Natural killer cell (primary cell): ENCODE measurements around the gene CHID1. TPM values are rescaled to one million over a fixed set of nuclear protein-coding genes. Genes with fewer than 3 reads are reported as not detected.
A peak's percentile ranks its signal among the peaks of the same experiment; 100 is the strongest.

Source experiments
- ATAC-seq, 3 donors: fragments of 150-1000 bp in 2 of 3; fragments of 200-7000 bp in 1 of 3; cut with Tn5 transposase; 1 replicate in 1 of 3; 2 replicates in 2 of 3; pipeline ENCODE4 v1.10.0; 2021; ENCODE audit warnings: mild to moderate bottlenecking in 2 of 3, moderate library complexity in 2 of 3
- DNase-seq, 2 donors: peaks; one replicate each; pipeline versions ENCODE4 v3.0.0 to v3.0.0-alpha.2; 2013 to 2021; ENCODE audit warnings: mixed read lengths in 1 of 2
- H3K27ac ChIP-seq: one replicate; pipeline ENCODE4 v1.5.1; 2013; ENCODE audit warnings: mild to moderate bottlenecking, low read length
- H3K27me3 ChIP-seq: one replicate; pipeline ENCODE4 v1.6.1; 2013; ENCODE audit warnings: low read length; ENCODE audit not compliant: control insufficient read depth, insufficient read depth
- H3K36me3 ChIP-seq: one replicate; pipeline ENCODE4 v1.6.1; 2013; ENCODE audit warnings: low read length; ENCODE audit not compliant: control insufficient read depth, insufficient read depth
- H3K4me1 ChIP-seq: one replicate; pipeline ENCODE4 v1.6.1; 2013; ENCODE audit warnings: low read length; ENCODE audit not compliant: control insufficient read depth, insufficient read depth
- H3K4me3 ChIP-seq: one replicate; pipeline ENCODE4 v1.5.1; 2013; ENCODE audit warnings: low read length
- H3K9me3 ChIP-seq: one replicate; pipeline ENCODE4 v1.6.1; 2013; ENCODE audit warnings: low read length; ENCODE audit not compliant: control insufficient read depth, insufficient read depth
- H3K27ac Mint-ChIP-seq, 2 donors: one replicate each; pipeline ENCODE4 v1.8.0; 2022; ENCODE audit warnings: mild to moderate bottlenecking in 2 of 2, mixed read lengths in 2 of 2, moderate library complexity in 1 of 2
- H3K27me3 Mint-ChIP-seq, 2 donors: one replicate each; pipeline ENCODE4 v1.8.0; 2022; ENCODE audit warnings: low read depth in 2 of 2, mixed read lengths in 2 of 2
- H3K36me3 Mint-ChIP-seq: one replicate; pipeline ENCODE4 v1.8.0; 2022; ENCODE audit warnings: mixed read lengths
- H3K4me1 Mint-ChIP-seq, 2 donors: one replicate each; pipeline ENCODE4 v1.8.0; 2022; ENCODE audit warnings: mixed read lengths in 2 of 2
- H3K4me3 Mint-ChIP-seq: one replicate; pipeline ENCODE4 v1.8.0; 2022; ENCODE audit warnings: mild to moderate bottlenecking, moderate library complexity, mixed read lengths
- H3K9me3 Mint-ChIP-seq, 2 donors: one replicate each; pipeline ENCODE4 v1.8.0; 2022; ENCODE audit warnings: mixed read lengths in 2 of 2
- CTCF ChIP-seq: fragments of 200-600 bp; IDR thresholded peaks from one replicate; pipeline ENCODE4 v1.8.0; 2022; ENCODE audit warnings: antibody characterized with exemption
- WGBS: methylation state at CpG from one replicate; pipeline ENCODE4 v1.1.7; 2013; ENCODE audit warnings: missing lambda C conversion rate; ENCODE audit not compliant: insufficient coverage; 5-methylcytosine and 5-hydroxymethylcytosine counted together
- intact Hi-C: fragments of 100-400 bp; cut with micrococcal nuclease; formaldehyde crosslinking; loops from one replicate; pipeline ENCODE4 v1.14.2; 2022
- total RNA-seq, 4 donors: library from RNA; stranded (reverse); fragments of 120-200 nt in 1 of 4; gene quantifications; one replicate each; pipeline versions ENCODE4 v1.2.3 to v1.2.4, GENCODE V29; 2013 to 2022

Gene CHID1
- total RNA-seq, 3 donors from 2014 or later (not counting 1 experiment from before 2014, with no cell fraction given): 32.6 to 40.3 (median 33.2) TPM

GRCh38 chr11:819129-819931 lies 91.3 kb downstream of the CHID1 start:
- peak overlapping the region; percentile 81 for H3K27ac ChIP-seq
- ATAC-seq (peak; percentile 76 to 90 (median 79)), DNase-seq (peak; percentile 94)
- H3K9me3 ChIP-seq: no peaks in the 10 kb centered on the region
- under 1% methylated on average over 96 of the region's 96 CpGs for WGBS
- TF ChIP-seq CTCF: peak; percentile 11
- peak overlapping the region; percentile 59 for H3K4me3 ChIP-seq
- peak overlapping the region; percentile 90 for H3K4me3 Mint-ChIP-seq
- peak overlapping the region; percentile 81 to 88 for H3K27ac Mint-ChIP-seq
- H3K27me3 ChIP-seq: no peaks in the 10 kb centered on the region
- peaks cover 5% of the 10 kb centered on the region for H3K36me3 ChIP-seq
- intact Hi-C loops: loop anchor here (1.0 kb wide), 1 partner anchor 10 kb away; the partner anchor contains the start of gene RPLP2
- peaks cover 0 to 17% of the 10 kb centered on the region in 2 donors for H3K4me1 Mint-ChIP-seq
- no peaks in the 10 kb centered on the region for H3K9me3 Mint-ChIP-seq
- H3K4me1 ChIP-seq: peaks cover 33% of the 10 kb centered on the region
- no peaks in the 10 kb centered on the region for H3K36me3 Mint-ChIP-seq
- no peaks in the 10 kb centered on the region for H3K27me3 Mint-ChIP-seq

- ATAC-seq (no peak), DNase-seq (no peak)
- Histone ChIP-seq H3K9me3 (no peaks in the 10 kb centered on the region), H3K27me3 (no peaks in the 10 kb centered on the region), H3K27ac (peak within 1 kb of the TSS; percentile 81), H3K4me3 (peak within 1 kb of the TSS; percentile 59), H3K36me3 (peaks cover 9% of the 10 kb centered on the region), H3K4me1 (peaks cover 33% of the 10 kb centered on the region)
- WGBS: 41% methylated on average over 19 of the region's 20 CpGs
- Mint-ChIP-seq H3K9me3 (no peaks in the 10 kb centered on the region), H3K4me1 (peaks cover 0 to 17% of the 10 kb centered on the region in 2 donors), H3K27me3 (no peaks in the 10 kb centered on the region), H3K4me3 (peak within 1 kb of the TSS; percentile 90), H3K36me3 (no peaks in the 10 kb centered on the region), H3K27ac (peak within 1 kb of the TSS; percentile 81 to 88)
- no peak for TF ChIP-seq CTCF
- intact Hi-C loops: loop anchor here (1.0 kb wide), 1 partner anchor 9 kb away; the partner anchor contains the start of gene RPLP2
Measured at GRCh38 chr11:818396-819128, 92.0 kb downstream of the CHID1 start, which contains the start of gene PNPLA2. Gene PNPLA2 (plus strand): TSS chr11:818914. CDS start chr11:819719, 805 bp downstream.

Other genes with a start within 250 kb of the CHID1 start
- gene DEAF1, start 215.6 kb downstream of the CHID1 start, total RNA-seq: 10 to 100 TPM; 25.9 to 26.9 (median 26.8) TPM
- gene TMEM80, start 215.0 kb downstream of the CHID1 start, total RNA-seq: 10 to 100 TPM; 17.8 to 42.1 (median 33.0) TPM
- 10 to 100 TPM in 1 of 3 donors, 1 to 10 TPM in 2; 6.9 to 10.9 (median 9.3) TPM for gene EPS8L2, start 204.6 kb downstream of the CHID1 start, total RNA-seq
- gene TALDO1, start 163.3 kb downstream of the CHID1 start, total RNA-seq: 10 to 100 TPM; 46.1 to 94.8 (median 55.4) TPM
- gene GATD1, start 133.3 kb downstream of the CHID1 start, total RNA-seq: 10 to 100 TPM; 40.4 to 43.1 (median 42.1) TPM
- gene CEND1, start 120.7 kb downstream of the CHID1 start, total RNA-seq: not detected
- gene SLC25A22, start 112.5 kb downstream of the CHID1 start, total RNA-seq: 10 to 100 TPM; 22.8 to 34.6 (median 31.5) TPM
- gene PIDD1, start 105.6 kb downstream of the CHID1 start, total RNA-seq: 10 to 100 TPM; 24.3 to 30.9 (median 25.2) TPM
- gene RPLP2, start 100.8 kb downstream of the CHID1 start, total RNA-seq: 1,000 to 10,000 TPM; 1,482 to 1,846 (median 1,534) TPM
- 100 to 1,000 TPM; 184 to 218 (median 201) TPM for gene PNPLA2, start 91.9 kb downstream of the CHID1 start, total RNA-seq
- gene CRACR2B, start 82.9 kb downstream of the CHID1 start, total RNA-seq: 10 to 100 TPM in 1 of 3 donors, 1 to 10 TPM in 2; 3.4 to 10.1 (median 3.8) TPM
- 10 to 100 TPM; 40.9 to 68.3 (median 52.9) TPM for gene CD151, start 77.9 kb downstream of the CHID1 start, total RNA-seq
- gene POLR2L, start 68.3 kb downstream of the CHID1 start, total RNA-seq: 10 to 100 TPM; 48.2 to 63.8 (median 61.2) TPM
- 10 to 100 TPM; 11.2 to 18.6 (median 14.6) TPM for gene TSPAN4, start 68.0 kb downstream of the CHID1 start, total RNA-seq
- 100 to 1,000 TPM in 1 of 3 donors, 10 to 100 TPM in 2; 57.2 to 120 (median 82.9) TPM for gene AP2A2, start 15.1 kb upstream of the CHID1 start, total RNA-seq
- gene MUC6, start 125.9 kb upstream of the CHID1 start, total RNA-seq: not detected
- gene MUC2, start 164.1 kb upstream of the CHID1 start, total RNA-seq: not detected
- not detected for gene MUC5AC, start 247.1 kb upstream of the CHID1 start, total RNA-seq